Germinal center (tissue), 1 donor: Measurements from ENCODE around the gene GMFB.
A peak's percentile ranks its signal among the peaks of the same experiment; 100 is the strongest.

ENCODE experiments used
- DNase-seq: peaks from one replicate; pipeline ENCODE4 v3.0.0; 2012; ENCODE audit warnings: mixed read lengths, low spot score

Gene GMFB

GRCh38 chr14:54490445-54491175 lies 1.8 kb upstream of the GMFB start:
- no peak for DNase-seq

GRCh38 chr14:54489731-54490444 lies 1.1 kb upstream of the GMFB start:
- no peak for DNase-seq

GRCh38 chr14:54489318-54489683 lies 521 bp upstream of the GMFB start:
- DNase-seq = no peak

- peak; percentile 44 for DNase-seq
Measured at GRCh38 chr14:54488318-54488645, 498 bp downstream of the GMFB start.

GRCh38 chr14:54487771-54488170 lies 1.0 kb downstream of the GMFB start:
- DNase-seq = no peak

GRCh38 chr14:54486685-54487084 lies 2.1 kb downstream of the GMFB start:
- DNase-seq = no peak

- no peak for DNase-seq
Measured at GRCh38 chr14:54483846-54484245, 4.9 kb downstream of the GMFB start.

- peak; percentile 43 for DNase-seq
Measured at GRCh38 chr14:54483073-54483745, 5.6 kb downstream of the GMFB start.

GRCh38 chr14:54481695-54482094 lies 7.1 kb downstream of the GMFB start:
- DNase-seq = no peak

GRCh38 chr14:54480830-54481562 lies 7.8 kb downstream of the GMFB start:
- no peak for DNase-seq

- no peak for DNase-seq
Measured at GRCh38 chr14:54478636-54479215, 10.1 kb downstream of the GMFB start.

GRCh38 chr14:54475911-54476310 lies 12.9 kb downstream of the GMFB start:
- DNase-seq = no peak

- no peak for DNase-seq
Measured at GRCh38 chr14:54475187-54475899, 13.4 kb downstream of the GMFB start.

- no peak for DNase-seq
Measured at GRCh38 chr14:54474232-54474793, 14.5 kb downstream of the GMFB start.

- no peak for DNase-seq
Measured at GRCh38 chr14:54472315-54472714, 16.5 kb downstream of the GMFB start.

GRCh38 chr14:54471641-54472040 lies 17.1 kb downstream of the GMFB start:
- DNase-seq = no peak

GRCh38 chr14:54470701-54471100 lies 18.1 kb downstream of the GMFB start:
- no peak for DNase-seq

- DNase-seq = no peak
Measured at GRCh38 chr14:54467280-54467679, 21.5 kb downstream of the GMFB start.

GRCh38 chr14:54465654-54466053 lies 23.1 kb downstream of the GMFB start:
- DNase-seq = no peak

GRCh38 chr14:54462048-54462447 lies 26.7 kb downstream of the GMFB start:
- no peak for DNase-seq

GRCh38 chr14:54459106-54459505 lies 29.7 kb downstream of the GMFB start:
- DNase-seq = no peak
